Keratinocyte (primary cell): ENCODE results near the gene ZNF470. TPM values are rescaled to one million over a fixed set of nuclear protein-coding genes. Genes with fewer than 3 reads are reported as not detected.

Source experiments
- DNase-seq: peaks from one replicate; pipeline ENCODE4 v3.0.0-alpha.2; 2011; ENCODE audit warnings: low read depth, missing footprints, low spot score
- FAIRE-seq: peaks from 2 replicates; lab custom pipeline; 2011; peaks lifted over from hg19 to GRCh38; lab: Jason Lieb, UNC
- H2AFZ ChIP-seq: 2 replicates; pipeline ENCODE4 v1.6.0; 2012; ENCODE audit warnings: low read length, control low read depth, inconsistent platforms; ENCODE audit not compliant: control insufficient read depth
- H3K27ac ChIP-seq: 2 replicates; pipeline ENCODE4 v1.5.1; 2011; ENCODE audit warnings: low read length; ENCODE audit not compliant: control insufficient read depth, insufficient read depth
- H3K27me3 ChIP-seq: 3 replicates; pipeline ENCODE4 v1.6.0; 2011; ENCODE audit warnings: low read length; ENCODE audit not compliant: control insufficient read depth, insufficient read depth; ENCODE audit errors: extremely low read depth
- H3K36me3 ChIP-seq, 2 experiments: 2 replicates in 1 of 2; 3 replicates in 1 of 2; pipeline ENCODE4 v1.5.1; 2011; ENCODE audit warnings: low read length in 2 of 2, mild to moderate bottlenecking in 1 of 2; ENCODE audit not compliant: control insufficient read depth in 2 of 2, insufficient read depth in 2 of 2; ENCODE audit errors: extremely low read depth in 1 of 2
- H3K4me1 ChIP-seq: 3 replicates; pipeline ENCODE4 v1.5.1; 2011; ENCODE audit warnings: low read length; ENCODE audit not compliant: control insufficient read depth, insufficient read depth; ENCODE audit errors: extremely low read depth
- H3K4me2 ChIP-seq: 3 replicates; pipeline ENCODE4 v1.6.0; 2011; ENCODE audit warnings: low read depth, low read length; ENCODE audit not compliant: control insufficient read depth, insufficient read depth; ENCODE audit errors: extremely low read depth
- H3K4me3 ChIP-seq, 3 experiments: fragments of 200-600 bp in 1 of 3; sonication (generic) in 1 of 3; 2 replicates in 2 of 3; 3 replicates in 1 of 3; pipeline ENCODE4 v1.5.1; 2011 to 2016; ENCODE audit warnings: low read length in 3 of 3, mild to moderate bottlenecking in 3 of 3, control low read depth in 2 of 3, inconsistent platforms in 1 of 3, low read depth in 1 of 3, mixed read lengths in 1 of 3, mixed run types in 1 of 3, moderate library complexity in 1 of 3; ENCODE audit not compliant: control insufficient read depth in 2 of 3, insufficient read depth in 2 of 3; ENCODE audit errors: extremely low read depth in 1 of 3
- H3K79me2 ChIP-seq: 2 replicates; pipeline ENCODE4 v1.6.0; 2012; ENCODE audit warnings: low read length; ENCODE audit not compliant: control insufficient read depth, insufficient read depth
- H3K9ac ChIP-seq: 3 replicates; pipeline ENCODE4 v1.6.0; 2011; ENCODE audit warnings: low read length; ENCODE audit not compliant: control insufficient read depth, insufficient read depth; ENCODE audit errors: extremely low read depth
- H3K9me1 ChIP-seq: 3 replicates; pipeline ENCODE4 v1.6.0; 2011; ENCODE audit warnings: low read length; ENCODE audit not compliant: control insufficient read depth, insufficient read depth; ENCODE audit errors: extremely low read depth
- H3K9me3 ChIP-seq: 2 replicates; pipeline ENCODE4 v1.5.1; 2012; ENCODE audit warnings: low read depth, low read length; ENCODE audit not compliant: control insufficient read depth
- H4K20me1 ChIP-seq: 3 replicates; pipeline ENCODE4 v1.6.0; 2011; ENCODE audit warnings: low read length; ENCODE audit not compliant: control insufficient read depth, insufficient read depth; ENCODE audit errors: extremely low read depth
- EZH2 ChIP-seq: IDR thresholded peaks from one replicate; pipeline ENCODE4 v1.6.1; 2012; ENCODE audit warnings: inconsistent platforms, mild to moderate bottlenecking, low read length, moderate library complexity
- dilution Hi-C: fragments of 300-500 bp; cut with MboI; formaldehyde crosslinking; loops from one replicate; pipeline ENCODE4 v1.7.0; 2020; ENCODE audit warnings: low sequenced_read_pairs; ENCODE audit not compliant: extremely low pct_ligation_motif_present
- polyA plus RNA-seq, 5 experiments: library from polyadenylated mRNA; depleted of rRNA in 3 of 5; stranded (reverse) in 3 of 5; stranded (forward) in 1 of 5; unstranded in 1 of 5; fragments of >200 nt; gene quantifications; 1 replicate in 1 of 5; 2 replicates in 3 of 5; 3 replicates in 1 of 5; pipeline versions ENCODE4 v1.2.1 to v1.2.3, GENCODE V29; 2011 to 2012; ENCODE audit warnings: missing spikeins in 2 of 5, low read depth in 1 of 5, low replicate concordance in 1 of 5
- TF ChIP-seq, protein P1 (sequence below), 3 experiments: IDR thresholded peaks in 1 of 3; conservative IDR thresholded peaks in 1 of 3; optimal IDR thresholded peaks in 1 of 3; 2 replicates in 2 of 3; 3 replicates in 1 of 3; pipeline versions ENCODE3 to v1.5.1; 2011; ENCODE audit warnings: low read length in 3 of 3, mild to moderate bottlenecking in 3 of 3, moderate library complexity in 2 of 3, control low read depth in 1 of 3, inconsistent platforms in 1 of 3; ENCODE audit not compliant: insufficient read depth in 2 of 3; ENCODE audit errors: extremely low read depth in 1 of 3

ZNF470 gene
- polyA plus RNA-seq, 1 donor (not counting 4 experiments of a cell fraction or from before 2014, with no cell fraction given): 2.7 TPM

DNA sequence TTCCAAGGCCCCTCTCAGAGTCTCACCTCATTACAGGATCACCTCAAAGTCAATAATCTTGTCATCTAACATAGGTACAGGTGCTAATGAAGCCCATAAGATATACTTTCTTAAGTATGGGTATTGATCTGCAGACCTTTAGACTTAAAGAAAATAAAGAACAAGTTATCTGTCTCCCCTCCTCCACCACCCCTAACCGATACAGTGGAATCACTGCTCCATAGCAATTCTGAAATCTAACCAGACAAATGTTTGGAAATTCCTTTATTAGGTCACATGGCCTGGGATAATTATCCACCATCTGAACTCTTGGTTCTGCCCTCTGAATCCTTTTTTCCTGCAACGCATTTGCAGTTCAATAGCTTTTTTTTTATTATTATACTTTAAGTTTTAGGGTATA, 4.5 kb upstream of the ZNF470 start:
- no peak overlapping the region for H2AFZ ChIP-seq
- H3K9ac ChIP-seq: no peak overlapping the region
- H3K9me1 ChIP-seq: no peaks in the 10 kb centered on the region
- TF ChIP-seq EZH2: no peak
- TF ChIP-seq, protein P1, sequence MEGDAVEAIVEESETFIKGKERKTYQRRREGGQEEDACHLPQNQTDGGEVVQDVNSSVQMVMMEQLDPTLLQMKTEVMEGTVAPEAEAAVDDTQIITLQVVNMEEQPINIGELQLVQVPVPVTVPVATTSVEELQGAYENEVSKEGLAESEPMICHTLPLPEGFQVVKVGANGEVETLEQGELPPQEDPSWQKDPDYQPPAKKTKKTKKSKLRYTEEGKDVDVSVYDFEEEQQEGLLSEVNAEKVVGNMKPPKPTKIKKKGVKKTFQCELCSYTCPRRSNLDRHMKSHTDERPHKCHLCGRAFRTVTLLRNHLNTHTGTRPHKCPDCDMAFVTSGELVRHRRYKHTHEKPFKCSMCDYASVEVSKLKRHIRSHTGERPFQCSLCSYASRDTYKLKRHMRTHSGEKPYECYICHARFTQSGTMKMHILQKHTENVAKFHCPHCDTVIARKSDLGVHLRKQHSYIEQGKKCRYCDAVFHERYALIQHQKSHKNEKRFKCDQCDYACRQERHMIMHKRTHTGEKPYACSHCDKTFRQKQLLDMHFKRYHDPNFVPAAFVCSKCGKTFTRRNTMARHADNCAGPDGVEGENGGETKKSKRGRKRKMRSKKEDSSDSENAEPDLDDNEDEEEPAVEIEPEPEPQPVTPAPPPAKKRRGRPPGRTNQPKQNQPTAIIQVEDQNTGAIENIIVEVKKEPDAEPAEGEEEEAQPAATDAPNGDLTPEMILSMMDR (optimal IDR thresholded peaks at IDR 0.05 in 1 of 3, IDR thresholded peaks at IDR 0.05 in 1 of 3, conservative IDR thresholded peaks at IDR 0.05 in 1 of 3; ENCODE audit: extremely low read depth in 1 of 3, insufficient read depth in 2 of 3, low read length in 3 of 3): no peak
- FAIRE-seq: no peak
- H3K27me3 ChIP-seq: no peaks in the 10 kb centered on the region
- no peak overlapping the region for H3K4me2 ChIP-seq
- no peaks in the 10 kb centered on the region for H3K4me1 ChIP-seq
- H3K9me3 ChIP-seq: peaks cover 6% of the 10 kb centered on the region
- no peaks in the 10 kb centered on the region for H4K20me1 ChIP-seq
- no peaks in the 10 kb centered on the region for H3K36me3 ChIP-seq
- H3K27ac ChIP-seq: no peak overlapping the region
- dilution Hi-C loops: no loop called here
- H3K79me2 ChIP-seq: no peaks in the 10 kb centered on the region
- DNase-seq: no peak
- no peak overlapping the region for H3K4me3 ChIP-seq

DNA sequence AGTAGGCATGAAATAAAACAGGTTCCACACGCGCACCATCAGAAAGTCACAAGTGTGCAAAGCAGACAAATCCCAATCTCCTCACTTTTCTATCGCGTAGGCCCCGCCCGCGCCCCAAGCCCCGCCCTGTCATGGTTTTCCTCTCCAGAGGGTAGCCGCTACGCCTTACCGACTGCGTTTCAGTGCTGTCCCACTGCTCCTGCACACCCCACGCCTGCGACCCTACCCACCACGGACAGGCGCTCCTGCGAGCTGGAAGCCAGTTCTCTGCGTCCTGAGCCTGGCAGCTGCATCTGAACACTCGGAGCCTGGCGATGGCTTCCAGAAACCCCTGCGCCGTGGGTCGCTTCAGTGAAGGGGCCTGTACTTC, 379 bp upstream of the ZNF470 start:
- dilution Hi-C loops: no loop called here
- Histone ChIP-seq H2AFZ (peak overlapping the region; percentile 98), H3K9me3 (peaks cover 11% of the 10 kb centered on the region), H3K4me2 (peak overlapping the region; percentile 63), H3K36me3 (peaks cover 6 to 12% of the 10 kb centered on the region in 2 experiments), H3K4me3 (peak overlapping the region; percentile 69 to 92 (median 87)), H3K9ac (peak overlapping the region; percentile 73), H3K27me3 (no peaks in the 10 kb centered on the region), H3K9me1 (no peaks in the 10 kb centered on the region), H3K4me1 (no peaks in the 10 kb centered on the region), H3K27ac (peak overlapping the region; percentile 28), H4K20me1 (no peaks in the 10 kb centered on the region), H3K79me2 (no peaks in the 10 kb centered on the region)
- FAIRE-seq (no peak), DNase-seq (no peak)
- no peak for TF ChIP-seq EZH2
- TF ChIP-seq, protein P1 (optimal IDR thresholded peaks at IDR 0.05 in 1 of 3, IDR thresholded peaks at IDR 0.05 in 1 of 3, conservative IDR thresholded peaks at IDR 0.05 in 1 of 3; ENCODE audit: extremely low read depth in 1 of 3, insufficient read depth in 2 of 3, low read length in 3 of 3): no peak
